Heart left ventricle (tissue), 16 donors: ENCODE measurements around the gene MAMDC4. TPM values are rescaled to one million over a fixed set of nuclear protein-coding genes. Genes with fewer than 3 reads are reported as not detected.
"Not testable (repeated sequence)": the region's sequence is repeated elsewhere in the genome, so short reads cannot be mapped to it uniquely, and the experiment has no call there.

ENCODE experiments used
- ATAC-seq, 4 donors: fragments of 200-7000 bp; cut with Tn5 transposase; one replicate each; pipeline ENCODE4 v1.9.1; 2020 to 2022; ENCODE audit warnings: moderate library complexity in 4 of 4, mild to moderate bottlenecking in 3 of 4, moderate number of reproducible peaks in 1 of 4
- DNase-seq, 5 donors: peaks; one replicate each; pipeline ENCODE4 v3.0.0-alpha.2; 2020
- H3K27ac ChIP-seq, 12 donors: fragments of 200-600 bp; sonication (generic) in 4 of 12; one replicate each; pipeline versions ENCODE4 v1.5.0 to v1.8.0; 2016 to 2022; ENCODE audit warnings: mild to moderate bottlenecking in 2 of 12
- H3K27me3 ChIP-seq, 9 donors: fragments of 200-600 bp; sonication (generic) in 2 of 9; one replicate each; pipeline versions ENCODE4 v1.5.1 to v1.8.0; 2016 to 2022; ENCODE audit warnings: mild to moderate bottlenecking in 3 of 9
- H3K36me3 ChIP-seq, 9 donors: fragments of 200-600 bp; sonication (generic) in 2 of 9; one replicate each; pipeline versions ENCODE4 v1.5.0 to v1.8.0; 2018 to 2022; ENCODE audit warnings: mild to moderate bottlenecking in 2 of 9
- H3K4me1 ChIP-seq, 12 donors: fragments of 200-600 bp; sonication (generic) in 4 of 12; one replicate each; pipeline versions ENCODE4 v1.5.0 to v1.8.0; 2016 to 2022; ENCODE audit warnings: mild to moderate bottlenecking in 3 of 12
- H3K4me3 ChIP-seq, 12 donors: fragments of 200-600 bp; sonication (generic) in 4 of 12; one replicate each; pipeline versions ENCODE4 v1.5.0 to v1.8.0; 2017 to 2022; ENCODE audit warnings: mild to moderate bottlenecking in 9 of 12, moderate library complexity in 4 of 12
- H3K9me3 ChIP-seq, 12 donors: fragments of 200-600 bp; sonication (generic) in 4 of 12; one replicate each; pipeline versions ENCODE4 v1.5.0 to v1.8.0; 2016 to 2022; ENCODE audit warnings: mild to moderate bottlenecking in 1 of 12
- POLR2A ChIP-seq, 2 donors: fragments of 450-650 bp; IDR thresholded peaks; one replicate each; pipeline ENCODE4 v1.6.1; 2017; ENCODE audit warnings: antibody characterized with exemption in 2 of 2, mild to moderate bottlenecking in 2 of 2, moderate library complexity in 2 of 2
- WGBS, 4 donors: extraction: QIAGEN DNeasy Blood & Tissue Kit in 2 of 4; methylation state at CpG; one replicate each; pipeline versions ENCODE4 v1.1.5 to v1.1.7; 2013 to 2018; 5-methylcytosine and 5-hydroxymethylcytosine counted together
- intact Hi-C, 10 donors: fragments of 100-400 bp; cut with DNase I; formaldehyde crosslinking; loops; one replicate each; pipeline versions ENCODE4 v1.11.1 to v1.14.2; 2022
- polyA plus RNA-seq, 2 donors: library from polyadenylated mRNA; stranded (reverse); fragments of 200-250 nt; gene quantifications; one replicate each; pipeline ENCODE4 v1.2.3, GENCODE V29; 2013
- total RNA-seq, 9 donors: library from RNA; depleted of rRNA in 2 of 9; stranded (reverse); fragments of >200 nt in 2 of 9; fragmentation: NEBNext Ultra II Directional in 3 of 9; extraction: Animal tissue kit (Norgen Biotek cat#: 25700) in 3 of 9; gene quantifications; one replicate each; pipeline versions ENCODE4 v1.1.0 to v1.2.4, GENCODE V29; 2016 to 2023
- TF ChIP-seq, protein P1 (sequence below), 12 donors: fragments of 200-600 bp; sonication (generic) in 4 of 12; IDR thresholded peaks; one replicate each; pipeline versions ENCODE4 v1.5.0 to v1.8.0; 2018 to 2022; ENCODE audit warnings: antibody characterized with exemption in 12 of 12, mild to moderate bottlenecking in 5 of 12
- donor health status: ischemic (EF 13 %, LVEDD 7.1; RV severe dilation, severe dysfunction).
- donor health status: healthy with polysubstance abuse.
- donor health status: DM: no; HTN: yes; CAD: no.
- donor health status: DM: no; HTN: no; CAD: no.
- donor health status: ischemic (EF 25% LVEDD 6.9; RV normal size, moderate dysfunction).
- donor health status: ischemic (EF 25% LVEDD 5.7; RV mildly dilated, moderate dysfunction).
- donor health status: healthy.
- donor health status: DM: yes; HTN: yes; CAD: no.
- donor health status: ischemic (EF 35%, LVEDD 5.7; RV mildly dilated, moderate dysfunction).
- donor health status: nonischemic (EF 11% LVEDD 7.7; RV severe dilation, severe dysfunction).
- donor health status: DM: yes; HTN: yes; CAD: no.
- donor health status: PGD.
- donor health status: ischemic (EF 29% LVEDD 5.4; RV normal size, mild dysfunction).
- donor health status: nonischemic (EF 23%, LVEDD 6.1; RV moderate dilation, normal function).

Gene MAMDC4
- total and polyA plus RNA-seq, 11 donors, result 2.9 to 14.9 (median 6.1) TPM

DNA sequence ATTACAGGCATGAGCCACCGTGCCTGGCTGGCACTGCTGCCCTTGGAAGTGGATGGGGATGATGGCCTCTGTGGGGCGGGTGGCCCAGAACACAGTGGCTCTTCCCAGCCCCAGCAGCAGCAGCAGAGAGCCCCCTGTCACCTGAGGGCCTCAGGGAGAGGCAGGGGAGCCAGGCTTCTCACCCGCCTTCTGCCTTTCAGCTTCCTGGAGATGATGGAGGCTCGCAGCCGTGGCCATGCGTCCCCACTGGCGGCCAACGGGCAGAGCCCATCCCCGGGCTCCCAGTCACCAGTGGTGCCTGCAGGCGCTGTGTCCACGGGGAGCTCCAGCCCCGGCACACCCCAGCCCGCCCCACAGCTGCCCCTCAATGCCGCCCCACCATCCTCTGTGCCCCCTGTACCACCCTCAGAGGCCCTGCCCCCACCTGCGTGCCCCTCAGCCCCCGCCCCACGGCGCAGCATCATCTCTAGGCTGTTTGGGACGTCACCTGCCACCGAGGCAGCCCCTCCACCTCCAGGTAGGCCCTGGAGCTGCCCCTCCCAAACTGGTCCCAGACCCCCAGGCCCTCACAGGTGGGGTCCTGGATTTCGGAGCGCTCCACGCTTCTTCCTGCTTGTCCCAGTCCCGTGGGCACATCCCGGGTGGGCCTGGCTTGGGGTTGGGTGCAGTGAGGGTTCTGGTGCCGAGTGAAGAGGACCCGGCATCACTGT lies 14.8 kb upstream of the MAMDC4 start:
- WGBS, 4 donors, result 85 to 93% (median 91%) methylated on average over 8 to 27 of the region's 27 CpGs
- Histone ChIP-seq H3K9me3 (no peaks in the 10 kb centered on the region), H3K36me3 (peaks cover 0 to 66% (median 29%) of the 10 kb centered on the region in 9 donors), H3K4me1 (peaks cover 0 to 19% (median 9%) of the 10 kb centered on the region in 12 donors), H3K27me3 (no peaks in the 10 kb centered on the region), H3K4me3 (no peak overlapping the region), H3K27ac (no peak overlapping the region)
- ATAC-seq (no peak), DNase-seq (no peak)
- intact Hi-C loops, result loop anchor here in 1 of 10 donors (5.0 kb wide), 1 partner anchor 35 kb away; no protein-coding TSS in a partner anchor
- TF ChIP-seq, protein P1, sequence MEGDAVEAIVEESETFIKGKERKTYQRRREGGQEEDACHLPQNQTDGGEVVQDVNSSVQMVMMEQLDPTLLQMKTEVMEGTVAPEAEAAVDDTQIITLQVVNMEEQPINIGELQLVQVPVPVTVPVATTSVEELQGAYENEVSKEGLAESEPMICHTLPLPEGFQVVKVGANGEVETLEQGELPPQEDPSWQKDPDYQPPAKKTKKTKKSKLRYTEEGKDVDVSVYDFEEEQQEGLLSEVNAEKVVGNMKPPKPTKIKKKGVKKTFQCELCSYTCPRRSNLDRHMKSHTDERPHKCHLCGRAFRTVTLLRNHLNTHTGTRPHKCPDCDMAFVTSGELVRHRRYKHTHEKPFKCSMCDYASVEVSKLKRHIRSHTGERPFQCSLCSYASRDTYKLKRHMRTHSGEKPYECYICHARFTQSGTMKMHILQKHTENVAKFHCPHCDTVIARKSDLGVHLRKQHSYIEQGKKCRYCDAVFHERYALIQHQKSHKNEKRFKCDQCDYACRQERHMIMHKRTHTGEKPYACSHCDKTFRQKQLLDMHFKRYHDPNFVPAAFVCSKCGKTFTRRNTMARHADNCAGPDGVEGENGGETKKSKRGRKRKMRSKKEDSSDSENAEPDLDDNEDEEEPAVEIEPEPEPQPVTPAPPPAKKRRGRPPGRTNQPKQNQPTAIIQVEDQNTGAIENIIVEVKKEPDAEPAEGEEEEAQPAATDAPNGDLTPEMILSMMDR (IDR thresholded peaks at IDR 0.05), result no peak

DNA sequence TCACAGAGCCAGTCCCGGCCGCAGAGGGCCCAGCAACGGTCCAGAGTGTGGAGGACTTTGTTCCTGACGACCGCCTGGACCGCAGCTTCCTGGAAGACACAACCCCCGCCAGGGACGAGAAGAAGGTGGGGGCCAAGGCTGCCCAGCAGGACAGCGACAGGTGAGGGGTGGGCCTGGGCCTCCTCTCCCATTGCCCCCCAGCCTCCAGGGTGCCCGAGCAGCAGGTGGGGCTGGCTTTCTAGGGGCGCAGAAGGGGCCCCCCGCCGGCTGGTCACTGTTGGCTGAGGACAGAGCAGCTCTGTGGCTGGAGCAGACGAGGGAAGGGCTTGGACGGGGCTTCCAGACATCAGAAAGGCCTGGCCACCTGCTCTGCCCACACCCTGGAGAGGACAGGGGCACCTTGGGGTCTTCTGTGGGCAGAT lies 14.3 kb upstream of the MAMDC4 start:
- WGBS, 4 donors, result 91 to 93% (median 92%) methylated on average over 12 to 15 of the region's 15 CpGs
- not testable (repeated sequence) for H3K27me3 ChIP-seq, H3K9me3 ChIP-seq, H3K4me3 ChIP-seq, H3K27ac ChIP-seq, ATAC-seq, DNase-seq
- intact Hi-C loops, result loop anchor here in 1 of 10 donors (5.0 kb wide), 1 partner anchor 36 kb away; no protein-coding TSS in a partner anchor
- H3K36me3 ChIP-seq, result peaks cover 0 to 61% (median 23%) of the 10 kb centered on the region in 9 donors
- peaks cover 0 to 25% (median 13%) of the 10 kb centered on the region in 12 donors for H3K4me1 ChIP-seq

- DNase-seq (no peak), ATAC-seq (no peak)
- peaks cover 0 to 10% (median 0%) of the 10 kb centered on the region in 9 donors for H3K27me3 ChIP-seq
- no peak for TF ChIP-seq POLR2A (IDR thresholded peaks at IDR 0.05)
- TF ChIP-seq, protein P1 (IDR thresholded peaks at IDR 0.05), result no peak
- H3K4me1 ChIP-seq, result peaks cover 5 to 32% (median 20%) of the 10 kb centered on the region in 12 donors
- intact Hi-C loops, result loop anchor here in 1 of 10 donors (5.0 kb wide), 1 partner anchor 36 kb away; no protein-coding TSS in a partner anchor
- H3K36me3 ChIP-seq, result peaks cover 0 to 56% (median 22%) of the 10 kb centered on the region in 9 donors
- 81 to 89% (median 87%) methylated on average over 15 to 29 of the region's 29 CpGs for WGBS, 4 donors
- H3K9me3 ChIP-seq, result no peaks in the 10 kb centered on the region
- H3K27ac ChIP-seq, result no peak overlapping the region
- no peak overlapping the region for H3K4me3 ChIP-seq
These were observed 13.6 kb upstream of the MAMDC4 start for GRCh38 chr9:136838314-136839228.

GRCh38 chr9:136839229-136840139 lies 12.7 kb upstream of the MAMDC4 start:
- H3K9me3 ChIP-seq, result no peaks in the 10 kb centered on the region
- peaks cover 0 to 55% (median 16%) of the 10 kb centered on the region in 9 donors for H3K36me3 ChIP-seq
- TF ChIP-seq, protein P1 (IDR thresholded peaks at IDR 0.05), result no peak
- TF ChIP-seq POLR2A (IDR thresholded peaks at IDR 0.05), result no peak
- H3K27ac ChIP-seq, result no peak overlapping the region
- WGBS, 4 donors, result 87 to 89% (median 88%) methylated on average over 18 to 36 of the region's 36 CpGs
- H3K4me1 ChIP-seq, result peaks cover 10 to 41% (median 27%) of the 10 kb centered on the region in 12 donors
- ATAC-seq (no peak), DNase-seq (no peak)
- no peak overlapping the region for H3K4me3 ChIP-seq
- peaks cover 0 to 19% (median 5%) of the 10 kb centered on the region in 9 donors for H3K27me3 ChIP-seq
- intact Hi-C loops, result loop anchor here in 5 of 10 donors (5.0 to 10.0 kb wide), 4 partner anchors 37 to 195 kb away; partner anchors contain the start of genes CCDC183 (in 2 of the 5), FUT7 (in 2 of the 5), TMEM141 (in 2 of the 5) and FBXW5 (in 1 of the 5)
